ENCODE results near the gene IQCC.
A peak's percentile ranks its signal among the peaks of the same experiment; 100 is the strongest.
"Not testable (repeated sequence)": the region's sequence is repeated elsewhere in the genome, so short reads cannot be mapped to it uniquely, and the experiment has no call there.

Gene IQCC

GRCh38 chr1:32205401-32206370 is at the start of gene IQCC:
Gene IQCC (plus strand): TSS chr1:32205671. CDS start chr1:32205682, 11 bp downstream.
- peak; percentile 84 for DNase-seq (ENCODE audit: low read depth)

- no peak for DNase-seq (ENCODE audit: low read depth)
These were observed 46.3 kb upstream of the IQCC start for GRCh38 chr1:32159189-32159588.

GRCh38 chr1:32163405-32163804 is 42.1 kb upstream of the IQCC start:
- DNase-seq (ENCODE audit: low read depth), result no peak

- not testable (repeated sequence) for DNase-seq (ENCODE audit: low read depth)
These were observed 39.8 kb upstream of the IQCC start for GRCh38 chr1:32165633-32166032.

DNA sequence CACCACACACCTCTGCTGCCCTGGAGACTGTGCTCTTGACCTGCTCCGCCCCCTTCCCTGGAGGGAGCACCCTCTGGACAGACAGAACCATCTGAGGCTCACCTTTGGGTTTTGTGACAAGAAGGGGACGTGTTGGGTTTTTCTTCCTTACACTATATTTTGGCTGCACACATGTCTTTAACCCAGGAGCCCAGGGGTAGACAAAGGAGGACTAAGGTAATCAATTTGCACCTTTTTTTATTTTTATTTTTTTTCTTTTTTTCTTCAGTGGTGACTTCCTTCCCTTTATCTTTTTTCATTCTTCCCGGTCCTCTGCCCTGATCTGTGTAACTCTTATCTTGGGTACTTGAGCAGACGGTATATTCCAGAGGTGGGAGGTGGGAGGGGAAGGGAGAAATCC is 34.5 kb upstream of the IQCC start:
- DNase-seq (ENCODE audit: low read depth), result no peak

DNA sequence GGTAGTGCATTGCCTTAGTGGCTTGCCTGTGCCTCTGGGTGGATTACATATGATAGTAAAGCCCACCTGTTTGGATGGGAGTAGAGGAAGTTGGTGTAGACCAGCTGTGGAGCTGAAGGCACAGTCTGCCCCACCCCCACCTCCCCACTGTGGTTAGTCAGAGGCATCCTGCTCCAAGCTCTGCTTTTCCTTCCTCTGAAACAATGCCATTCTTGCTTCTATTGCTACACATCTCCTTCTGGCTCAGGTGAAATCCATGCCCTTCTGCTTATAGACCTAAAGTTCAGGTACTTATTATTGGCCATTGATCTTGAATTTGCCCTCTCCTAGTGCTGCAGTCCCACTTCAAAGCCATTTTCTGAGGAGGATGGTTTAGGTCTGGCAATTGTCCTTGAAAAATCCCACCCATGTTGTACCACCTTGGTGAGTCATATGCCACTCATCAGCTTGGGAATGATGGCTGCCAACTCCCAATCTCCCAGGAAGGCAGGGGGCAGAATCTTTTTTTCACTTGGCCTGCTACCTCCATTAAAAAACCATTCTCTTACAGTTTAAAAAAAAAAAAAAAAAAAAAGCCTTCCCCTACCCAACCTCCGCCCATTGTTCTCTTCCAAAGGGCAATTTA is 32.7 kb upstream of the IQCC start:
- no peak for DNase-seq (ENCODE audit: low read depth)

GRCh38 chr1:32178380-32179192 is 26.9 kb upstream of the IQCC start:
- DNase-seq (ENCODE audit: low read depth), result no peak

GRCh38 chr1:32179193-32179442 is 26.4 kb upstream of the IQCC start:
- no peak for DNase-seq (ENCODE audit: low read depth)

GRCh38 chr1:32179443-32180185 is 25.9 kb upstream of the IQCC start, which contains the start of gene TXLNA:
Gene TXLNA (plus strand): TSS chr1:32179675. CDS start chr1:32180346, 671 bp downstream.
- peak; percentile 91 for DNase-seq (ENCODE audit: low read depth)

- DNase-seq (ENCODE audit: low read depth), result peak; percentile 20
These were observed 25.0 kb upstream of the IQCC start for GRCh38 chr1:32180186-32181060.

GRCh38 chr1:32181065-32181464 is 24.4 kb upstream of the IQCC start:
- no peak for DNase-seq (ENCODE audit: low read depth)

GRCh38 chr1:32181563-32181962 is 23.9 kb upstream of the IQCC start:
- no peak for DNase-seq (ENCODE audit: low read depth)

DNA sequence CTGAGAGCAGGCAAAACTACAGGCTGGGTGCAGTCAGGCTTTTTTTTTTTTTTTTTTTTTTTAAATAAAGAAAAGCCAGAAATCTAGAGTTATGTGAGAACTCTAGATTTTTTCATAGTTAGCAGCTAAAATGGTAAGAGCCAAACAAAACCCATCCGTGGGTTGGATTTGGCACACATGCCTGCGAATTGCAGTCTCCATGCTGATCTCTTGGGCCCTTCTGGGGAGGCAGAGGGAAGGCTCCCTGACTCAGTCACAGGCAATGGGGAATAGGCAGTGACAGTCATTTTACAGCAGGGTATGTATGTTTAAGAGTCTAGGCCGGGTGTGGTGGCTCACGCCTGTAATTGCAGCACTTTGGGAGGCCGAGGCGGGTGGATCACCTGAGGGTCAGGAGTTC is 23.4 kb upstream of the IQCC start:
- no peak for DNase-seq (ENCODE audit: low read depth)

GRCh38 chr1:32184650-32185049 is 20.8 kb upstream of the IQCC start:
- DNase-seq (ENCODE audit: low read depth), result no peak

GRCh38 chr1:32186077-32186476 is 19.4 kb upstream of the IQCC start:
- no peak for DNase-seq (ENCODE audit: low read depth)

DNA sequence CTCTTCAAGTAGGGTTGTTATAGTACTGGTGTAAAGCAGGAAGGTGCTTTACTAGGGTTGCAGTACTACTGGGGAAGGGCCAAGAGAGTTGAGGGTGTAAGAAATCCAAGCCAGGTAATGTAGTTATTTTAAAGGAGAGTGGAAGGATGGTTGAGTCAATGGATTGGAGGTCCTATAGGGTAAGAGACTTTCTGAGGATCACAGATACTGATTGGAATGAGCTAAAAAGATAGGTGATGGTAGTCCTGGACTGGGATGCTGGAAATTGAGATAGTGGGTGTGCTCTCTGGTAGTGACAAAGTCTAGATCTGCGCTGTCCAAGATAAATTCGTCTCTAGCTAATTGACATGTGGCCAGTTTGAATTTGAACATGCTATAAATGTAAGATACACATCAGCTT is 19.0 kb upstream of the IQCC start:
- no peak for DNase-seq (ENCODE audit: low read depth)

DNA sequence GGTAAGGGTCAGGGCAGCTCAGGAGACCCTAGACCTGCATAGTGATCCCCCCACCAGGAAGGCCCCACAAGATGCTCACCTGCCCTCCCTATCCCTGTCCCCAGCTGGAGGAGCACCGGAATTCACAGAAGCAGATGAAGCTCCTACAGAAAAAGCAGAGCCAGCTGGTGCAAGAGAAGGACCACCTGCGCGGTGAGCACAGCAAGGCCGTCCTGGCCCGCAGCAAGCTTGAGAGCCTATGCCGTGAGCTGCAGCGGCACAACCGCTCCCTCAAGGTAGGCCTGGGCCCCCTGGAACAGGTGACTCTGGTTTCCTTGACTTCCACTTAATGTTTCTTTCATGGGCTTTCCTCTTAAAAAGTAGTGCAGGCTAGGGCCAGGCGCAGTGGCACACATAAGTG is 17.6 kb upstream of the IQCC start:
- DNase-seq (ENCODE audit: low read depth), result no peak

- no peak for DNase-seq (ENCODE audit: low read depth)
These were observed 13.1 kb upstream of the IQCC start for GRCh38 chr1:32192220-32192948.

GRCh38 chr1:32194984-32195383 is 10.5 kb upstream of the IQCC start:
- no peak for DNase-seq (ENCODE audit: low read depth)

DNA sequence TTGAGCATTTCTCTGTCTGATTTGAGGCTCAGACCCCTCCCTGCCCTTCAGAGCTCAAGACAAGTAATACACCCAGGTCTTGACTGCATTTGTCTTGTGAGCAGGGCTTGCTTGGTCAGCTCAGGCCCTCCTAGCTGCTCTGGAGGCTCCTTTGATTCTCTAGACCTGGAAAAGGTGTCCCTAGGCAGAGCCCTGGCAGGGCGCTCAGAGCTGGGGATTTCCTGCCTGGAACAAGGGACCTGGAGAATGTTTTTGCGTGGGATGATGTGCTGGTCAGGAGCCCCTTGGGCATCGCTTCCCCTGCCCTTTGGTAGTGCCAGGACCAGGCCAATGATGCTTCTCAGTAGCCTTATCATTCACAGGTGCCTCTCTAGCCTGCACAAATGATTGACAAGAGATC is 9.9 kb upstream of the IQCC start:
- DNase-seq (ENCODE audit: low read depth), result no peak
